Common myeloid progenitor, CD34-positive (primary cell): ENCODE results near the gene CLHC1.
"Not testable (repeated sequence)": the region's sequence is repeated elsewhere in the genome, so short reads cannot be mapped to it uniquely, and the experiment has no call there.

Experiments used
- CTCF ChIA-PET: fragments of 350-600 bp; sonication (Branson Sonifier 250); formaldehyde crosslinking; loops from one replicate; lab custom pipeline; 2021; ENCODE audit warnings: antibody characterized with exemption; lab: Charles Lee
- POLR2A ChIA-PET: fragments of 350-600 bp; sonication (Branson Sonifier 250); formaldehyde crosslinking; loops from one replicate; lab custom pipeline; 2021; ENCODE audit warnings: antibody characterized with exemption; lab: Charles Lee
- DNase-seq, 3 donors: peaks; one replicate each; pipeline versions ENCODE4 v3.0.0 to v3.0.0-alpha.2; 2013
- H3K27ac ChIP-seq, 2 experiments: 1 replicate in 1 of 2; 2 replicates in 1 of 2; pipeline ENCODE4 v1.7.0; 2013; ENCODE audit warnings: inconsistent platforms in 2 of 2, low read length in 2 of 2, mild to moderate bottlenecking in 2 of 2, low read depth in 1 of 2, moderate library complexity in 1 of 2; ENCODE audit not compliant: severe bottlenecking in 2 of 2, insufficient read depth in 1 of 2, poor library complexity in 1 of 2
- H3K27me3 ChIP-seq, 5 experiments: replicated peaks in 2 of 5; 1 replicate in 3 of 5; 2 replicates in 2 of 5; pipeline versions ENCODE4 v1.6.1 to v1.7.0; 2013; ENCODE audit warnings: low read length in 4 of 5, mild to moderate bottlenecking in 2 of 5, moderate library complexity in 2 of 5, inconsistent platforms in 1 of 5; ENCODE audit not compliant: insufficient read depth in 5 of 5, control insufficient read depth in 4 of 5
- H3K36me3 ChIP-seq, 4 experiments: 1 replicate in 2 of 4; 2 replicates in 2 of 4; pipeline versions ENCODE4 v1.6.1 to v1.7.0; 2013; ENCODE audit warnings: low read length in 3 of 4, control low read depth in 1 of 4, mild to moderate bottlenecking in 1 of 4; ENCODE audit not compliant: control insufficient read depth in 4 of 4, insufficient read depth in 4 of 4
- H3K4me1 ChIP-seq, 4 experiments: 1 replicate in 3 of 4; 2 replicates in 1 of 4; pipeline versions ENCODE4 v1.6.1 to v1.7.1; 2013; ENCODE audit warnings: low read length in 3 of 4, mild to moderate bottlenecking in 3 of 4, control low read depth in 1 of 4, inconsistent platforms in 1 of 4, moderate library complexity in 1 of 4; ENCODE audit not compliant: control insufficient read depth in 4 of 4, insufficient read depth in 4 of 4; ENCODE audit errors: control extremely low read depth in 1 of 4
- H3K4me3 ChIP-seq, 7 experiments: 1 replicate in 4 of 7; 2 replicates in 3 of 7; pipeline versions ENCODE4 v1.5.1 to v1.7.0; 2013; ENCODE audit warnings: mild to moderate bottlenecking in 7 of 7, low read length in 6 of 7, moderate library complexity in 6 of 7, inconsistent platforms in 2 of 7, low read depth in 2 of 7, control low read depth in 1 of 7; ENCODE audit not compliant: insufficient read depth in 4 of 7, control insufficient read depth in 1 of 7; ENCODE audit errors: extremely low read depth in 1 of 7
- H3K9me3 ChIP-seq, 5 experiments: 1 replicate in 4 of 5; 2 replicates in 1 of 5; pipeline versions ENCODE4 v1.6.1 to v1.7.1; 2013; ENCODE audit warnings: low read length in 4 of 5, mild to moderate bottlenecking in 2 of 5, inconsistent platforms in 1 of 5, low read depth in 1 of 5, moderate library complexity in 1 of 5; ENCODE audit not compliant: control insufficient read depth in 4 of 5, insufficient read depth in 2 of 5; ENCODE audit errors: control extremely low read depth in 1 of 5
- WGBS: methylation state at CpG from one replicate; pipeline ENCODE4 v1.1.5; 2013; ENCODE audit not compliant: insufficient coverage; 5-methylcytosine and 5-hydroxymethylcytosine counted together

The CLHC1 gene

GRCh38 chr2:55269645-55269990, 37.5 kb upstream of the CLHC1 start:
- no peaks in the 10 kb centered on the region for H3K9me3 ChIP-seq
- peaks cover 0 to 8% (median 3%) of the 10 kb centered on the region in 4 experiments for H3K36me3 ChIP-seq
- 0% methylated on average over 3 of the region's 7 CpGs for WGBS
- peak in 2 of 3 donors; percentile 37 for DNase-seq
- CTCF ChIA-PET = interaction anchor here (0.5 to 1.4 kb wide), 6 partner anchors 9 to 151 kb away, joined by 3 to 5 read pairs (median 4); no protein-coding TSS in a partner anchor
- H3K27me3 ChIP-seq = no peaks in the 10 kb centered on the region
- H3K4me3 ChIP-seq = peak overlapping the region in 6 of 7 experiments; percentile 72 to 99 (median 88)
- peaks cover 4 to 16% (median 14%) of the 10 kb centered on the region in 4 experiments for H3K4me1 ChIP-seq
- H3K27ac ChIP-seq = peak overlapping the region; percentile 64 to 84
- POLR2A ChIA-PET = interaction anchor here (0.6 kb wide), 1 partner anchor 10 kb away, joined by 3 read pairs; no protein-coding TSS in a partner anchor

DNA sequence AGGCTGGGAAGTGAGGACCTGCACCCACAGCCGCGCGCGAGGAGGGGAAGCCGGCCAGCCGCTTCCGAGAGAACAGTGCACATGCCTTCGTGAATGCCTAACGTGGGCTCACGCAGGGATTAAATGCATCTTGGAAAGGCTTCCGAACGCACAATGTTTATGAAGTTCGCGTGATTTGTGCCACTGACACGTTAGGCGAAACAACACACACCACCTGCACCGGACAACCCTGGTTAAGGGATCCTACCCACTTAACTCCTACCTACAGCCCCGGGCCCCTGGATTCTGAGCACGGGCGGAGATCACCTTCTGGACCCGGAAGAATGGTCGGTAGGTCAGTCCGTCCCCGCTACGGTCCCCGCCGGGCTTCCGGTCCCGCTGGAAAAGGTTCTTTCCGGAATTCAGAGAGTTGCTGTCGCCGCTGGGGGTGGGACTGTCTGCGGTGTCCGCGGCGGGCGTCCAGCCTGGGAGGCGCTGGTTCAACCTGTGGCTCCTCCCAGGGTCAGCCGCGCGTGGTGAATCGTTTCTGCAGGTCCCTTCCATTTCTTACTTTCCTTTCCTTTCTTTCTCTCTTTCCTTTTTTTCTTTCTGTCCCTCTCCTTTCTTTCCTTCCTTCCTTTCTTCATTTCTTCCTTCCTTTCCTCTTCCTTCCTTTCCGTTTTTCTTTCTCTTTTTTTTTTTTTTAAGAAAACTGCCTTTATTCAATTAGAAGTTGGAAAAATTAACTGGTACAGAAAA, 37.0 kb upstream of the CLHC1 start, which contains the start of gene MTIF2:
Gene MTIF2, minus strand, starts transcription at position 325 of the 738 bp plus-strand sequence. CDS start 5,373 bp downstream, outside the sequence.
- H3K4me3 ChIP-seq = peak within 1 kb of the TSS; percentile 72 to 99 (median 88)
- peak; percentile 89 to 90 (median 89) for DNase-seq
- POLR2A ChIA-PET = no interaction called here
- under 1% methylated on average over 42 of the region's 43 CpGs for WGBS
- H3K4me1 ChIP-seq = peaks cover 4 to 16% (median 14%) of the 10 kb centered on the region in 4 experiments
- H3K27ac ChIP-seq = peak within 1 kb of the TSS; percentile 64 to 84
- H3K36me3 ChIP-seq = peaks cover 0 to 9% (median 7%) of the 10 kb centered on the region in 4 experiments
- no peaks in the 10 kb centered on the region for H3K9me3 ChIP-seq
- CTCF ChIA-PET = interaction anchor here (0.5 to 1.4 kb wide), 5 partner anchors 9 to 151 kb away, joined by 3 to 5 read pairs (median 4); no protein-coding TSS in a partner anchor
- H3K27me3 ChIP-seq = no peaks in the 10 kb centered on the region

DNA sequence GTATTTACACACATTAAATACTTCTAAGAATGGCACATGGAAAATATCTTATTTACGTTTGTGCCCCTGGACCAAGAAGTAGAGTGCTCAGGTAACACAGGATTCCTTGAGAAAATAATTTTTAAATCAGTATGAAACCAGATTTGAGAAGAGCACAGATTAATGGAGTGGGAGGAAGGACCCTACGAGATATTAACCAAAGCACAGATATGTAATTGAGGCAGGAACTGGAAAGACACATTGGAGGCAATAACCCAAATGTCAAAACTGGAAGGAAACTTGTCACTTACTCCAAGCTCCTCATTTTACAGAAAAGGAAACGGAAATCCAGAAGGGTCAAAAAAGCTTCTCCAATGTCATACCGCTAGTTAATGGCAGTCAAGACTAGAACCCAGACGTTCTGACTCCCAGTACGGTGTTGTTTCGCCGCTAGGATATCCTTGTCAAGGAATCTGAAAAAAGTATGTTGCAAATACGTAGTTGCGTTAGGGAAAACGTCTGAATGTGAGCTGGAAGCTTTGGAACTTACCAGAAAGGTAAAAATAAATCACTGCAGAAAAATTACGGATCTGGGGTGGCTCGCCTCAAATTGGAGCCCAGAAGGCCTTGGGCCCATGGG, 36.3 kb upstream of the CLHC1 start:
- H3K4me1 ChIP-seq = peaks cover 4 to 16% (median 14%) of the 10 kb centered on the region in 4 experiments
- peak overlapping the region; percentile 72 to 99 (median 88) for H3K4me3 ChIP-seq
- peaks cover 2 to 16% (median 11%) of the 10 kb centered on the region in 4 experiments for H3K36me3 ChIP-seq
- H3K9me3 ChIP-seq = no peaks in the 10 kb centered on the region
- ChIA-PET CTCF (interaction anchor here (1.2 kb wide), 1 partner anchor 16 kb away, joined by 3 read pairs; no protein-coding TSS in a partner anchor), POLR2A (no interaction called here)
- peak in 1 of 3 donors; percentile 5 for DNase-seq
- peak overlapping the region; percentile 64 to 84 for H3K27ac ChIP-seq
- WGBS = 8% methylated on average over 12 of the region's 13 CpGs
- no peaks in the 10 kb centered on the region for H3K27me3 ChIP-seq

DNA sequence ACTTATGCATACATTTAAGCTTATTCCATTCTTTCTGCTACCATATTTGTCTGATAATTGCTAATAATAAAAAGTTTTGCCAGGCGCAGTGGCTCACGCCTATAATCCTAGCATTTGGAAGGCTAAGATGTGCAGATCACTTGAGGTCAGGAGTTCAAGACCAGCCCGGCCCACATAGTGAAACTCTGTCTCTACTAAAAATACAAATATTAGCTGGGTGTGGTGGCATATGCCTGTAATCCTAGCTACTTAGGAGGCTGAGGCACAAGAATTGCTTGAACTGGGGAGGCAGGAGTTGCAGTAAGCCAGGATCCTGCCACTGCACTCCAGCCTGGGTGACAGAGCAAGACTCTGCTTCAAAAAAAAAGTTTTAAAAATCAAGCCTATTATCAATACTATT, 27.5 kb upstream of the CLHC1 start:
- not testable (repeated sequence) for H3K27me3 ChIP-seq, DNase-seq, H3K4me3 ChIP-seq, H3K27ac ChIP-seq, H3K4me1 ChIP-seq, H3K9me3 ChIP-seq
- POLR2A ChIA-PET = interaction anchor here (0.6 kb wide), 1 partner anchor 10 kb away, joined by 3 read pairs; no protein-coding TSS in a partner anchor
- CTCF ChIA-PET = interaction anchor here (1.0 kb wide), 1 partner anchor 11 kb away, joined by 3 read pairs; no protein-coding TSS in a partner anchor
- no CpG with 5 or more reads among the region's 3 CpGs for WGBS
- peaks cover 17 to 51% (median 34%) of the 10 kb centered on the region in 4 experiments for H3K36me3 ChIP-seq

GRCh38 chr2:55252832-55253231, 20.7 kb upstream of the CLHC1 start:
- no peak overlapping the region for H3K27ac ChIP-seq
- ChIA-PET POLR2A (no interaction called here), CTCF (interaction anchor here (0.6 kb wide), 1 partner anchor 45 kb away, joined by 3 read pairs; no protein-coding TSS in a partner anchor)
- H3K36me3 ChIP-seq = peaks cover 14 to 51% (median 36%) of the 10 kb centered on the region in 4 experiments
- no peaks in the 10 kb centered on the region for H3K27me3 ChIP-seq
- no peaks in the 10 kb centered on the region for H3K9me3 ChIP-seq
- no peaks in the 10 kb centered on the region for H3K4me1 ChIP-seq
- no peak for DNase-seq
- no CpG with 5 or more reads among the region's 3 CpGs for WGBS
- H3K4me3 ChIP-seq = no peak overlapping the region

DNA sequence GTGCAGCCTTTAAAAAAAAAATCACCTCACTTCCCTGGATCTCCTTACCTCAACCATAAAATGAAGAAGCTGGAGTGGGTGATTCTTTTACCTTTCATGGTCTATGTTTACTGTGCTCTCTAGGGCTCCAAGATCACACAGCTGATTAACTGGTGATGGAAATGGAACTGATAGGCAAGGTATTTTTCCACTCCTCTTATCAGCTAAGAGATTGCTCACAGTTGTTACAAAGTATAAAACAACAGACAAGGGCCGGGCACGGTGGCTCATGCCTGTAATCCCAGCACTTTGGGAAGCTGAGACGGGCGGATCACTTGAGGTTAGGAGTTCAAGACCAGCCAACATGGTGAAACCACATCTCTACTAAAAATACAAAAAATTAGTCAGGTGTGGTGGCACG, 14.9 kb upstream of the CLHC1 start:
- Histone ChIP-seq H3K27me3 (no peaks in the 10 kb centered on the region), H3K4me3 (no peak overlapping the region), H3K27ac (no peak overlapping the region), H3K9me3 (no peaks in the 10 kb centered on the region), H3K36me3 (peaks cover 26 to 65% (median 37%) of the 10 kb centered on the region in 4 experiments), H3K4me1 (no peaks in the 10 kb centered on the region)
- CTCF ChIA-PET = interaction anchor here (1.8 kb wide), 1 partner anchor 11 kb away, joined by 5 read pairs; no protein-coding TSS in a partner anchor
- WGBS = 100% methylated on average over 1 of the region's 5 CpGs
- POLR2A ChIA-PET = no interaction called here
- no peak for DNase-seq
